GM03348 (cell line): ENCODE measurements around the gene QRSL1.
"Not testable (repeated sequence)": the region's sequence is repeated elsewhere in the genome, so short reads cannot be mapped to it uniquely, and the experiment has no call there.

Experiments used
- DNase-seq: peaks from one replicate; pipeline ENCODE4 v3.0.0; 2012; ENCODE audit warnings: low spot score

Gene QRSL1

DNA sequence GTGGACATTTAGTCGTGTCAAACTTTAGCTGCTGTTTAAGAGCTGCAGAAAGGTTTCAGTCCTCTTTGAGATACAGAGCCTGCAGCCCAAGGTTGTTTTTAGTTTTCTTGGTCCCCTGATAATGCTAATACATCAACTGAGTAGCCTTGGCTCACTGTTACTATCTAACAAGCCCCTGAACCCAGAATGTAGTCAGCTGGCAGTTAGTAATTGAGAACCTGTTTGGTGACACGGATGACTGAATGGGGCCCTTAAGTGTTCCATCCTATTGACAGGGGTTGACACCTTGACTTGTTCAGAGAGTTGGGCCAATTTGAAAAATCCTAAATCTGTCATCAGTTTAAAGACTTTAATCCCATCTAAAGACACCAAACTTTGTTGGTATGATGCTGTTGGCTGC, 2.9 kb upstream of the QRSL1 start:
- DNase-seq: no peak

DNA sequence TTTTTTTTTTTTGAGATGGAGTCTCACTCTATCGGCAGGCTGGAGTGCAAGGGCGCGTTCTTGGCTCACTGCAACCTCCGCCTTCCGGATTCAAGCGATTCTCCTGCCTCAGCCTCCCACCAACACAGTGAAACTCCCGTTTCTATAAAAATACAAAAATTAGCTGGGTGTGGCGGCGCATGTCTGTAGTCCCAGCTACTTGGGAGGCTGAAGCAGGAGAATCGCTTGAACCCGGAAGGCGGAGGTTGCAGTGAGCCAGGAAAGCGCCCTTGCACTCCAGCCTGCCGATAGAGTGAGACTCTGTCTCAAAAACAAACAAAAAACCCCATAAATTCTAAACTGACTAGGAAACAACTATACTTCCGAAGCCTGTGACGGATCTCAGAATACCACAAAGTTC, 1.6 kb upstream of the QRSL1 start:
- DNase-seq: not testable (repeated sequence)

DNA sequence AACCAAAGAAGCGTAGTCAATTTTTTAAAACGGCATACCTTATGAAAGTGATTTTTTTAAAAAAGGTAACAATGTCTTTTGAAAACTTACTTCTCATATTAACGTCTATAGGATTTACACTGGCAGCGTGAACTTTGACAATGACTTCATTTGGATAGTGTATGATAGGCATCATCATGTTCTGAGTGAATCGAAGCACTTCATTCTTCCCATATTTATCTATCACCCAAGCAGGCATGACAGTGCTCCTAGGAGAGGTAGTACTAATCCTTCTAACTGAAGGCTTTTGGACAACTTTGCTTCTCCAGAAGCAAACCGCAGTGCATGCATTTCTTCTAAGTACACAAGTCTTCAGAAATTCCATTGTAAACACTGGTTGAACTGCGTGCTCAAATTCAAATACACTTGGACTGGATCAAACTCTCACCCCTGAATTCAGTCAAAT, 698 bp upstream of the QRSL1 start:
- no peak for DNase-seq

DNA sequence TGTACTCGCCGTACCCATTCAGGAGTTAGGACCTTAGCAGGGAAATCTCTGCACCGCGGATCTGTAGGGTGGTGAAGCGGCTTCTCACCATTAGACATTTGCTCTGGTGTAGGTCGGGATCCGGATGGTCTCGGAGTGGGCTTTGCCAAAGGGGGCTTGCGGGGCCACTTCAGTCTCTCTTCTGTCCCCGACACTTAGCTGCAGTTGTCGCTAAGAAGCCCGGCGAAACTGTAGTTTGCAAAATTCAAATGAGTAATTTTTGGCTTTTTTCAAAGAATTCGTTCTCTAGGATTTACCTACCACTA, 433 bp downstream of the QRSL1 start:
- DNase-seq: no peak

DNA sequence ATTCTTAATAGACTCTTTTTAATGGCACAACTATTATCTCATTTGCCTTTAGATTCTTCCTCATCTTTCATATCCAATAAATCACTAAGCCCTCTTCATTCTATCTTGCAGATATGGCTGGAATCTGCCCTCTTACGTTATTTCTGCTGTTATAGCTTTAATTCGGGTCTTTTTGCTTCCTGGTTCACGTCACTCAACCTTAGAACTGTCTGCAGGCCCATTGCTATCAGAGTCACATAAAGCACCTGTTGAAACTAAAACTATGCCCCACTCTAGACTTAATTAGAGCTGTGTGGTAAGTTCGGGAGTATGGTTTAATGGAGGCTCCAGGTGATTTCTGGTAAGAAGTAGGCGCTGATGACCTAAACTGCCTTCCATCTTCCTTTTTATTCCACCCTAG, 988 bp downstream of the QRSL1 start:
- DNase-seq: no peak

DNA sequence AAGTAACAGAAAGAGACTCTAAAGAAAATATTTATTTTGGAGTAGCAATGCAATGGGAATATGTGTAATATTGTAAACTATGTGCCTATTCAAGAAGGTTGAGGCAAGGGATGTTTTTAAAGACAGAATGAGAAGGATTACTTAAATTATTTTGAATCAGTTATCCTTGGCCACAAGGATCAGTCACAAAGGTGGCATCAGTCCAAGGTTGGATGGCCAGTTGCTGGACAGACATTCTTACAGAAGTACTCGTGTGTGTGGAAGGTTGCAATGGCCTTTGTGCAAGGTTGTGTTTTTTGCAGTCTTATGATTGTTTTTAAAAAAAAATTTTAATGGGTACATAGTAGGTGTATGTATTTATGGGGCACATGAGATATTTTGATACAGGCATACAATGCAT, 2.0 kb downstream of the QRSL1 start:
- DNase-seq: no peak

DNA sequence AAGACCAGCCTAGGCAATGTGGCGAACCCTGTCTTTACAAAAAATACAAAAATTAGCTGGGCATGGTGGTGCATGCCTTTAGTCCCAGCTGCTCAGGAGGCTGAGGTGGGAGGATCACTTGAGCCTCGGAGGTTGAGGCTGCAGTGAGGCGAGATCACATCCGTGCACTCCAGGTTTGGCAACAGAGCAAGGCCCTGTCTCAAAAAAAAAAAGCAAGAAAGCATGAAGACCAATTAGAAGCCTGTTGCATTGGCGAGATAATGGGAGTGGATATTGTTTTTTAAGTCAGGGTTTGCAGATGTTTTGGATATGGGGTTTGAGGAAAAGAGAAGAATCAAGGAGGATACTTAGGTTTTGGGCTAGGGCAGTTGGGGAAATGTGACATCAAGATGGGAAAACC, 5.2 kb downstream of the QRSL1 start:
- DNase-seq: no peak

DNA sequence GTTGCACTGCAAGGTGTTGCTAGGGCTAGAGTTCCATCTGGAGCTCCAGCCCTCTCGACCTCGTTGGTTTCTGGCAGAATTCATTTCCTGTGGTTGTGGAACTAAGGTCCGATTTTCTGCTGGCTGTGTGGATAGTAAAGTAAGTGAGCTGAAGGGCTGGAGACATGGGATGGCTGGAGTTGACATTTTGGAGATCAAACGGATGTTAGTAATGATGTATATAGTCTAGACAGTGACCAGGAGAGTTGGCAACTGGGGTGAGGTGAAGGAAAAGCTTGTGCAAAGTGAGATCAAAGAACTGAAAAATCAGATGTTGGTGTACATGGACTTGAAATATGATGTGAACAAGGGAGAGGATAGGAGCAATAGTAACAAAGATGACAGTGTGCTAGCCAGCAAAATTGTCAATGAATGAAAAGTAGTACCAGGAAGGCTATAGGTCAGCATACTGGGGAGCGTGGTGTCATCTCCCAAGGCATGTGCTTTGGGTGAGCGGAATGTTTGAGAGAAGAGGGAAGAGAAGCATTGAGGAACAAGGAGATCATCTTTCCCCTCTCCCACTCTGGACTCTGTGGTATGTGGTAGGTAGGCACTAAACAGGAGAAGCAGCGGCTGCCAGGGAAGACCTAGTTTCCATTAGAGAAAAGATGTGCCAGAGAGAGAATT, 7.8 kb downstream of the QRSL1 start:
- DNase-seq: no peak

DNA sequence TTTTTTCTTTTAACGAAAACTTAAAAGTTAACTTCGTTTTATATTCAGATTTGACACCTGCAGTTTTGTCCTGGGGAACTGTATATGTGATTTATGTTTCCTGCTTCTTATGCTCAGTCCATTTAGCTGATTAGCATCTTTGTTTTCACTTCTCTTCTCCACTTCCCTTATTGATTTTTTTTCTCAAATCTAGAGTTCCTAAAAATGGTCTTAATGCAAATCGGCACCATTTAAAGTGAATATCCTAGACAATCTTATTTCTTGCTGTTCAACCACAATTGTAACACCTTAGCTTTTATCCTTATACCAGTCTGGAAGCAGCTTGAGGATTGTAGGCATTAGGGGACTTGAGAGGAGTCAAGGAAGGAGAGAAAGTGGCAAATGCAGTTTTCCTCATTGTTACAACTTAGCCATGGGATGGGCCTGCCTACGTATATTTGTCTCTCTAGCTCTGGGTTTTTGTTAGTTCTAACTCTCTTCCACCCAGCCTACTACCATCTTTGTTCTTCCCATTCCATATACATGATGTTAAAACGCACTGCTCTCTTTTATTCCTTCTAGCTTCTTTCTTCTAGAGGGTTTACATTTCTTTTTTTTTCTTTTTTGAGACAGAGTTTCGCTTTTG, 8.5 kb downstream of the QRSL1 start:
- DNase-seq: no peak

DNA sequence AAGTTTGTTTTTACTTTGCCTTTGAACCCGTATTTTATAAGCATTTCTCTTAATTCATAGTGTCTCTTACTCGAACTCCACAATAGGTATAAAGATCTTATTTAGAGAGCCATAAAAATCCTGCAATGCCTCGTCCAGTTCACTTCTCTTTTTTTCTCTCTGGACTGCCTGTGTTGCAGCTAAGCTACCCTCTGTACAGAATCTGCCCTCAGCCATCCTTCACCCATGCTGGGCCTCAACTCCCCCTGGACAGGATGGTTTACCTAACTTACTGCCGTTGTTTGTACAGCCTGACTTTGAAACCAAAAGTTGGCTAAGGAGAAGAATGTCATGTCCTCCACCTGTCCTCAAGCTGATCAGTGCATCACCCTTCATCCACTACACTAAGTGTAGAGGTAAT, 10.4 kb downstream of the QRSL1 start:
- no peak for DNase-seq

DNA sequence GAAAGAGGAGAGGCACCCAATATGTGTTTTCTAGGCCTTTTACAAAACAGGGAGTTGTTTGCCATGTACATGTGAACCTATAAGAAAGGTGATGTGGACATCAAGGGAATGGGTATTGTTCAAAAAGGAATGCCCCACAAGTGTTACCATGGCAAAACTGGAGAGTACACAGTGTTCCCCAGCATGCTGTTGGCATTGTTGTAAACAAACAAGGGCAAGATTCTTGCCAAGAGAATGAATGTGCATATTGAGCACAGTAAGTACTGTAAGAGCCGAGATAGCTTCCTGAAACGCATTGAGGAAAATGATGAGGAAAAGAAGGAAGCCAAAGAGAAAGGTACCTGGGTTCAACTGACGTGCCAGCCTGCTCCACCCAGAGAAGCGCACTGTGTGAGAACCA, 13.1 kb downstream of the QRSL1 start:
- no peak for DNase-seq

DNA sequence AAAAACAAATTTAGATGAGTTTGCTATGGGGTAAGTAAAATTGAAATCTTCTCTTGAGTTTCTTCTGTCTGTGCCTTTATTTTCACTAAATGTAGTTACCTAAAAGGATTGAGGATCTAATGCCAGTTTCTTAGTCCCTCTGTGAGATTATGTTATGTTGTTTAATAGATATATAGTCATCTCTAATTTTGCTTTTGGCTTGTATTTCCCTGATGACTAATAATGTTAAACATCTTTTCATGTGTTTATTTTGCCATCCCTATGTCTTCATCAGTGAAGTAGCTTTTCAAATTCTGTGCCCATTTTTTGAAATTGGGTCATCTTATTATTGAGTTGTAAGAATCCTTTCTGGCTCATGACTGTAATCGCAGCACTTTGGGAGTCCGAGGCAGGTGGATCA, 13.7 kb downstream of the QRSL1 start:
- DNase-seq: no peak

DNA sequence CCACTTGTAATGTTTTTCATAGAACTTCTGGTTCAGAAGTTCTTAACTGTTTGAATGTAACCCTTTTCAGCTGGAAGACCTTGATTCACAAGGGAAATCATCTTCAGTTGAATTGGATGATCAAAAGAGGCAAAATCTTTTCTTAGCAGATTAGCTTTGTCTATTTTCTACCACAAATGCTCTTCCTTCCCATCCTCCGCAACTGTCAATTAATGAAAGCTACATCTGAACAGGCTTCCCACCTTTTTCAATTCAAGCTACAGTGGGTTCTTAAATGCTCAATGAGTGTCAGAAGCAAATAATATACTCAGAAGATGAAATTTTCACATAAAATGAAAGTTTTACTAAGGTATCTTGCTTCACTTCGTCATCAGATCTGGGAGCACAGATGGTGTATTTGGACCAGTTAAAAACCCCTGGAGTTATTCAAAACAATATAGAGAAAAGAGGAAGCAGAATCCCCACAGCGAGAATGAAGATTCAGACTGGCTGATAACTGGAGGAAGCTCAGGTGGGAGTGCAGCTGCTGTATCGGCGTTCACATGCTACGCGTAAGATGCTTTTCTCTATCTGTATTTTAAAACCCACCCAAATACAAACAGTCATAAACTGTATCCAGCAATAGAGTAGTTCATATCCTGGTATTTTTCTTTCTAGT, 19.4 kb downstream of the QRSL1 start:
- DNase-seq: no peak

DNA sequence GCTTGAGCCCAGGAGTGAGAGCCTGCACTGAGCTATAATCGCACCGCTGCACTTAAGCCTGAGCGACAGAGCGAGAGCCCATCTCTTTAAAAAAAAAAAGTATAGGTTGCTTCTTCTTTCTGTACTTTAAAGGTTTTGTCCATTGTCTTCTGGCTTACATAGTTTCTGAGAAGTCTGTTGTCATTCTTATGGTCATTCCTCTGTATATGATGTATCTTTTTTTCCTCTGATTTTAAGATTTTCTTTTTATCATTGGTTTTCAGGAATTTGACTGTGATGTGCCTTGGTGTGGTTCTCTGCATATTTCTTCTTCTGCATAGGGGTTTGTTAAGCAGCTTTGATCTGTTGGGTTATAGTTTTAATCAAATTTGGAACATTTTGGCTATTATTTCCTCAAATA, 29.1 kb downstream of the QRSL1 start:
- no peak for DNase-seq

DNA sequence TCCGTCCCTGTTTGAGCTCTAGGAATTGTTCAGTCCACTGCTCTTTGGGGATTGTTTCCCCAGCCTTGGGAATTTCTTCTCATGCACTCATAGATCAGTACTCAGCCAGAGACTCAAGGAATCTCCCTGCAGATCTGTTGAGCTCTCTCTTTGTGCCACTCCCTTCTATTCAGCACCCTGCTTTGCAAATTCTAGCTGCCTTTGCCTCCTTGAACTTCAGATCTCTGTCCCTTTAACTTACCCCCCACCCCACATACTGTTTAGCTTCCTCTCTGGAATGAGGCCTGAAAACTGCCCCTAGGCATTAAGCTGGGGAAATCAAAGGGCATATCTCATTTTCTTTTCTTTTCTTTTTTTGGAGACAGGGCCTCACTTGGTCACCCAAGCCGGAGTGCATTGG, 30.5 kb downstream of the QRSL1 start:
- DNase-seq: no peak

DNA sequence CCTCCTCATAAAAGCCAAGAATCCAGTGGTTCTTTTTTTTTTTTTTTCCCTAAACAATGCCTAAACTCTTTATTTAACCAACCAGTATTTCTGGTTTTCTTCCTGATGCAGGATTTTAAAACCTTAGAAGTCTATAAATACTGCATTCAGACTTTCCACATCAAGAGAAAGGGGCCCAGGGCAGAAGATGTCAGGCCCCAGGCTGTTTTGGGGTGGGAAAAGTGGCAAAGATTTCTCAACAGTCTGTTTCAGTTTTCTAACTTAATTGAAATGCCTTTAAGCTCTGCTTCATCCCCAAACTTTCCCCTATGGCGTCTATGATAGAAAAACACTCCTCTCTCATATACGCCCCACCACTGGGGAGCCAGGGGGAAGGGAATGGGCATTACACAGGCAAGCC, 33.1 kb downstream of the QRSL1 start:
- DNase-seq: no peak

DNA sequence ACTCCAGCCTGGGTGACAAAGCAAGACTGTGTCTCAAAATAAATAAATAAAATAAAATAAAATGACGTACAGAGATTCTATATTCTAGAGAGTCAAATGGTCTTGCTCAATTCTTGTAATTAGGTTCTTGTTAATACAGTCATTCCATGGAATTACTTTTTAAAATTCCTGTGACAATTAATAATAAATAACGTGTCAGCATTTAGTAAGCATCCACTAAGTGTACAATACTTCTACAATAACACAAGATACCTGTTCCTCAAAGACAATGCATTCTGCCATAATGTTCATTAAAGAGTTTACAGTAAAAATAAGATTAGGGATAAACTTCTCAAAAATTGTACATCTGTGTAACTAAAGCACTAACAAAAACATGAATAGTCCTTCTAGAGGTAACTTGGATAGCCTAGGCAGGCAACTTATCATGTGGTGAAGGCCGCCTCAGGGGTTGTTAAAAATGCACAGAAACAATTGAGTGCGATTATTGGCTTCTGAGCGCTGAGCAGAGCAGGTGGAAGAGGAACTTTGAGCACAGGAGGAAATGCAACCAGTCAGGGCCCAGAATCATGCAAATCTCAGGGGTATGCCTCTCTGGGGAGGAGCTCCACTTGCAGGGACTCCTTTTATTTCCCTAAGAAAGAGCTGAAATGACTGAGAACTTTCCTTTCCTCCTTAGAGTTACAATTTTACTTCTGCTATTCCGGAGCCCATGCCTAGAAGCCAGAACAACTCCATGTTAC, 37.1 kb downstream of the QRSL1 start:
- no peak for DNase-seq

DNA sequence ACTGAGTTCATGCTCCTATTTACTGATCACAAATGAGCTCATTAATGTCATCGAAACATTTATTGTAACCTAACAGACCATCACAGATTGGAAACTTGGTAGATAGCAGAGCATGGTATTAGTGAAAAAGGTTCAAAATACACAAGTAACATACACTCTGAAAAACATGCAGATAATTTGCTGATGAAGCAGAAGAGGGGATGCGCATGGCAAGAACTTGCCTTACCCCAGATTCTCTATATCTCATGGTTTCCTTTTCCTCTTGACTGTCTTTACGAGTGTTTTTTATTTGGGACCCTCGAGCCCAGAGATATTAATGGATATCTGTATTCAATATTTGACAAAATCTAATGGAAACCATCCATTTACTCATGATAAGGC, 37.6 kb downstream of the QRSL1 start:
- no peak for DNase-seq

DNA sequence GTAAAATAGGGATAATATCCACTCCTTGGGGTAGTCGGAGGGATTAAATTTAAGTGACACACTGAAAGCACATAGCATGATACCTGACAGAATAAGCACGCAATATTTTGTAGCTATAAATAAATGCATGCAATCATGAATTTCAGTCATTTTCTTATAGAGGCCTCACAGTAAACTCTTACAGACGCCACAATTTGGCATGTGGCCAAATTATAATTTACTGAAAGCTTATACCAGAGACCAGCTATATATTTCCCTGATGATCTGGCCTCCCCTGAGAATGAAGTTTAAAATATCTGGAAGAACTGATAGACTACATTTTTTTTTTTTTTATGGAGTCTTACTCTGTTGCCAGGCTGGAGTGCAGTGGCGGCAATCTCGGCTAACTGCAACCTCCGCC, 40.9 kb downstream of the QRSL1 start:
- no peak for DNase-seq

DNA sequence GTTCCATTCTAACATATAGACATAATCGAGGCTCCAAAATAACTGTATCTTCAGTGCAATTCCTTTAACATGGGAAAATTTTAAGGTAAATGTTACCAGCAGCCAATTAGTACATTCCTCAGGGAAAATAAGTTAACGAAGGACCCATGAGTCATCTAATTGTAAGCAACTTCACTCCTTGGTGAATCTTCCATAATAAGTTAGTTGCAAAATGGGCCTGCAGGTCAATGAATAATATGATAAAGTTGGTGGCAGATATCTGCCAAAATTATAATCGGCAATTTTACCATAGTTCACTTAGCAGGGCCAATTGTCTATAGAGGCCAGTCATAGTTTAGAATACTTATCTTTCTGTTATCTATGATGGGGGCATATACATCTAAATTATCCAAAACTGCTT, 42.3 kb downstream of the QRSL1 start:
- no peak for DNase-seq

DNA sequence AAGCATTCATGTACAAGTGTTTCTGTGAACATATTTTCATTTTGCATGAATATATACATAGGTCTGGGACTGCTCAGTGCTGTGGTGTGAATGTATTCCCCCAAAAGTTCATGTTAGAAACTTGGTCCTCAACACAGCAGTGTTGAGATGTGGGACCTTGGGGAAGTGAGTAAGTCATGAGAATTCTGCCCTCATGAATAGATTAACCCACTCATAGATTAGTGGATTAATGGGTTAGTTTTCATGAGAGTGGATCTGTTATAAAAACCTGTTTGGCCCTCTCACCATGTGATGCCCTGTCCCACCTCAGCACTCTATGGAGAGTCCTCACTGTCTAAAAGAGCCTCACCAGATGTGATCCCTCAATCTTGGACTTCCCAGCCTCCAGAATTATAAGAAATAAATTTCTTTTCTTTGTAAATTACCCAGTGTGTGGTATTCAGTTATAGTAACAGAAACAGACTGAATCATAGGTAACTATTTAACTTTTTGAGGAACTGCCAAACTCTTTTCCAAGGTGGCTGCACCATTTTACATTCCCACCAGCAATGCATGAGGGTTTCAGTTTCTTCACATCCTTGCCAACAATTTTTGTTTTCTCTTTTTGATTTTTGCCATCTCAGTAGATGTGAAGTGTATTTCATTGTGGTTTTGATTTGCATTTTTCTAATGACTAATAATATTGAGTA, 45.3 kb downstream of the QRSL1 start:
- no peak for DNase-seq

DNA sequence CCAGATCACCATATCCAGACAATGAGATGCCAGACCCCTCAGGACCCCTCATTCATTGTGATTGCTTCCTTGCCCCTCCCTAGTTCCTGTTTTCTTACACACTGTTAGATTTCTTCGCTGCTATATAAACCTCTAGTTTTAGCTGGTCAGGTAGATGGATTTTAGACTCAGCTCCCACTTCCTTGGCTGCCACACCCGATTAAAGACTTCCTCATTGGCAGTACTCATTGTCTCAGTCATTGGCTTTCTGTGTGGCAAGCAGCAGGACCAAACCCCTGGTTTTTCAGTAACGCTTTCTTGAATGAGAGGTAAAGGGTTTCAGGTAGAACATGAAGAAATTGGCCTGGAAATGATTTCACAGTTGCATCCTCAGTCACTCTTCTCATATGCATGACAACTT, 47.9 kb downstream of the QRSL1 start:
- no peak for DNase-seq

DNA sequence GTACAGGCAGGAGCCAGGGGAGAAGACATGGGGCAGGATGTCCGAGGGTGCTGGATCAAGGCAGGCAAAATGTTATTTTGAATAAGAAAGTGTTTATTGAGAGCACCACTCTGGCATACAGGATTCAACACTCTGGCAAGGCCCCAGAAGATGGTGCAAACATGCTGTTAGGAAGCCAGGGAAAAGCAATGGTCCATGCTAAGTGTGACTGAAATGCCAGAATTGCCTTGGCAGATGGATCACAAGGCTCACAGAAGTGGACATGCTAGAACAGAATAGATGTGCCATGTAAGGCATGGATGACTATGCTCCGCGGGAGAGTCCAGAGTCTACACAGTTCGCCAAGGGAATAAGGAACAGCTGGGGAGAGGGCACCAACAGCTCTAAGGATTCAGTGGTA, 54.6 kb downstream of the QRSL1 start:
- DNase-seq: no peak
